Ascending aorta (tissue), 2 donors: ENCODE measurements around the gene PIK3R3. TPM values are rescaled to one million over a fixed set of nuclear protein-coding genes. Genes with fewer than 3 reads are reported as not detected.

ENCODE experiments used
- DNase-seq, 2 donors: peaks; one replicate each; pipeline ENCODE4 v3.0.0-alpha.2; 2019; ENCODE audit warnings: low spot score in 2 of 2
- H3K27ac ChIP-seq, 2 donors: fragments of 200-600 bp; sonication (generic); one replicate each; pipeline ENCODE4 v1.5.1; 2016 to 2017; ENCODE audit warnings: mild to moderate bottlenecking in 1 of 2
- H3K27me3 ChIP-seq: fragments of 200-600 bp; sonication (generic); one replicate; pipeline ENCODE4 v1.5.1; 2017
- H3K36me3 ChIP-seq, 2 donors: fragments of 200-600 bp; sonication (generic); one replicate each; pipeline ENCODE4 v1.5.1; 2016
- H3K4me1 ChIP-seq, 2 donors: fragments of 200-600 bp; sonication (generic); one replicate each; pipeline ENCODE4 v1.5.1; 2016 to 2017; ENCODE audit warnings: mild to moderate bottlenecking in 1 of 2
- H3K4me3 ChIP-seq, 2 donors: fragments of 200-600 bp; sonication (generic); one replicate each; pipeline ENCODE4 v1.5.1; 2016 to 2017; ENCODE audit warnings: mild to moderate bottlenecking in 1 of 2
- H3K9me3 ChIP-seq, 2 donors: fragments of 200-600 bp; sonication (generic); one replicate each; pipeline ENCODE4 v1.5.1; 2016
- CTCF ChIP-seq, 3 experiments: fragments of 200-600 bp in 2 of 3; fragments of 450-650 bp in 1 of 3; sonication (generic) in 2 of 3; IDR thresholded peaks; one replicate each; pipeline ENCODE4 v1.5.1; 2016 to 2019; ENCODE audit warnings: antibody characterized with exemption in 3 of 3, mild to moderate bottlenecking in 1 of 3, moderate library complexity in 1 of 3
- intact Hi-C: fragments of 100-400 bp; cut with DNase I; formaldehyde crosslinking; loops from one replicate; pipeline ENCODE4 v1.15.1; 2023
- total RNA-seq: library from RNA; depleted of rRNA; stranded (reverse); fragments of >200 nt; gene quantifications from one replicate; pipeline ENCODE4 v1.1.0, GENCODE V29; 2016

Gene PIK3R3
- total RNA-seq, 1 donor from 2014 or later: 33.1 TPM

GRCh38 chr1:46117810-46118494, 14.5 kb downstream of the PIK3R3 start:
- Histone ChIP-seq H3K9me3 (no peaks in the 10 kb centered on the region), H3K27me3 (no peaks in the 10 kb centered on the region), H3K4me3 (no peak overlapping the region), H3K27ac (no peak overlapping the region), H3K4me1 (no peaks in the 10 kb centered on the region), H3K36me3 (no peaks in the 10 kb centered on the region)
- intact Hi-C loops: no loop called here
- no peak for DNase-seq
- TF ChIP-seq CTCF (IDR thresholded peaks at IDR 0.05): no peak

GRCh38 chr1:46114925-46115603, 17.4 kb downstream of the PIK3R3 start:
- DNase-seq: no peak
- Histone ChIP-seq H3K4me1 (no peaks in the 10 kb centered on the region), H3K9me3 (no peaks in the 10 kb centered on the region), H3K27me3 (no peaks in the 10 kb centered on the region), H3K4me3 (no peak overlapping the region), H3K36me3 (no peaks in the 10 kb centered on the region), H3K27ac (no peak overlapping the region)
- TF ChIP-seq CTCF (IDR thresholded peaks at IDR 0.05): no peak
- intact Hi-C loops: no loop called here

GRCh38 chr1:46113948-46114347, 18.5 kb downstream of the PIK3R3 start:
- DNase-seq: no peak
- intact Hi-C loops: no loop called here
- Histone ChIP-seq H3K27ac (no peak overlapping the region), H3K27me3 (no peaks in the 10 kb centered on the region), H3K36me3 (no peaks in the 10 kb centered on the region), H3K9me3 (no peaks in the 10 kb centered on the region), H3K4me3 (no peak overlapping the region), H3K4me1 (no peaks in the 10 kb centered on the region)
- TF ChIP-seq CTCF (IDR thresholded peaks at IDR 0.05): no peak

- no peaks in the 10 kb centered on the region for H3K36me3 ChIP-seq
- no peaks in the 10 kb centered on the region for H3K27me3 ChIP-seq
- no peaks in the 10 kb centered on the region for H3K9me3 ChIP-seq
- H3K4me1 ChIP-seq: no peaks in the 10 kb centered on the region
- DNase-seq: no peak
- no peak overlapping the region for H3K27ac ChIP-seq
- no peak overlapping the region for H3K4me3 ChIP-seq
- intact Hi-C loops: no loop called here
- TF ChIP-seq CTCF (IDR thresholded peaks at IDR 0.05): no peak
These were observed 20.3 kb downstream of the PIK3R3 start for GRCh38 chr1:46112108-46112507.

- no peaks in the 10 kb centered on the region for H3K27me3 ChIP-seq
- H3K4me3 ChIP-seq: no peak overlapping the region
- no peak for TF ChIP-seq CTCF (IDR thresholded peaks at IDR 0.05)
- no peaks in the 10 kb centered on the region for H3K9me3 ChIP-seq
- H3K27ac ChIP-seq: no peak overlapping the region
- H3K36me3 ChIP-seq: no peaks in the 10 kb centered on the region
- DNase-seq: no peak
- intact Hi-C loops: no loop called here
- H3K4me1 ChIP-seq: no peaks in the 10 kb centered on the region
These were observed 21.9 kb downstream of the PIK3R3 start for GRCh38 chr1:46110521-46110920.
